Gastroesophageal sphincter (tissue), 4 donors: ENCODE measurements around the gene CFAP107. TPM values are rescaled to one million over a fixed set of nuclear protein-coding genes. Genes with fewer than 3 reads are reported as not detected.

Source experiments
- ATAC-seq: fragments of 150-250 bp; one replicate; pipeline ENCODE4 v1.9.1; 2016; ENCODE audit warnings: mild to moderate bottlenecking, moderate library complexity
- H3K27ac ChIP-seq, 4 donors: fragments of 200-600 bp; sonication (generic) in 3 of 4; 1 replicate in 3 of 4; 2 replicates in 1 of 4; pipeline ENCODE4 v1.5.1; 2016 to 2019
- H3K27me3 ChIP-seq: fragments of 200-600 bp; sonication (generic); one replicate; pipeline ENCODE4 v1.5.1; 2019
- H3K36me3 ChIP-seq, 2 donors: fragments of 200-600 bp; sonication (generic); one replicate each; pipeline ENCODE4 v1.5.1; 2019; ENCODE audit warnings: control low read depth in 1 of 2
- H3K4me1 ChIP-seq, 3 donors: fragments of 200-600 bp; sonication (generic); 1 replicate in 2 of 3; 2 replicates in 1 of 3; pipeline ENCODE4 v1.5.1; 2016 to 2019; ENCODE audit warnings: control low read depth in 2 of 3
- H3K4me3 ChIP-seq, 2 donors: fragments of 200-600 bp; sonication (generic); one replicate each; pipeline ENCODE4 v1.5.1; 2019; ENCODE audit warnings: mild to moderate bottlenecking in 1 of 2, moderate library complexity in 1 of 2
- H3K9me3 ChIP-seq, 3 donors: fragments of 200-600 bp; sonication (generic); one replicate each; pipeline ENCODE4 v1.5.1; 2017 to 2019; ENCODE audit warnings: control low read depth in 2 of 3
- EP300 ChIP-seq: sonication (generic); formaldehyde crosslinking; IDR thresholded peaks from one replicate; pipeline ENCODE4 v1.6.1; 2017; ENCODE audit warnings: antibody characterized with exemption, mild to moderate bottlenecking
- POLR2A ChIP-seq, 2 donors: fragments of 450-650 bp; IDR thresholded peaks; one replicate each; pipeline ENCODE4 v1.6.1; 2017; ENCODE audit warnings: antibody characterized with exemption in 2 of 2, mild to moderate bottlenecking in 2 of 2, moderate library complexity in 1 of 2
- POLR2AphosphoS5 ChIP-seq: sonication (generic); formaldehyde crosslinking; IDR thresholded peaks from one replicate; pipeline ENCODE4 v1.6.1; 2017; ENCODE audit warnings: antibody characterized with exemption
- WGBS, 2 donors: methylation state at CpG; one replicate each; pipeline ENCODE4 v1.1.5; 2018; ENCODE audit warnings: low coverage in 1 of 2; 5-methylcytosine and 5-hydroxymethylcytosine counted together
- total RNA-seq, 4 donors: library from RNA; depleted of rRNA; stranded (reverse); fragments of >200 nt; gene quantifications; one replicate each; pipeline ENCODE4 v1.1.0, GENCODE V29; 2016
- TF ChIP-seq, protein P1 (sequence below), 4 experiments: fragments of 200-600 bp in 2 of 4; fragments of 450-650 bp in 2 of 4; sonication (generic) in 1 of 4; IDR thresholded peaks; one replicate each; pipeline ENCODE4 v1.5.1; 2017 to 2019; ENCODE audit warnings: antibody characterized with exemption in 4 of 4, mild to moderate bottlenecking in 2 of 4, moderate library complexity in 2 of 4

Gene CFAP107
- total RNA-seq, 4 donors from 2014 or later, result not detected

DNA sequence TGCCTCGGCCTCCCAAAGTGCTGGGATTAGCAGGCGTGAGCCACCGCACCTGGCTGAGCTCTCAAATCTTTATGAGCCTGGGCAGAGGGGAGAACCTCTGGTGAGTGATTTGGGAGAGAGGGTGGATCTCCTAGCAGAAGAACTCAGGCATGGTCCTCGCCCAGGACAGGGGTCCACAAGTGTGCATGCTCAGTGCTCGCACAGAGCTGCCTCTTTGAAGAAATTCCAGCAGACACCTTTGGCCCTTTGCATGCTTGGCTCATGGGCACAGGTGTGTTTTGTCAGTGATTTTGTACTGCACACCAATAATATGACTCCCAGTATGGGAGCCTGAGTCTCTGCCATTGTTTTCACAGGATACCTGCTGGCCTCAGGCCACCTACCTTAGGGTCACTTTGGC, 15.8 kb downstream of the CFAP107 start:
- Histone ChIP-seq H3K4me3 (no peak overlapping the region), H3K36me3 (no peaks in the 10 kb centered on the region), H3K27me3 (peaks cover 33% of the 10 kb centered on the region), H3K27ac (no peak overlapping the region), H3K9me3 (peaks cover 0 to 2% (median 0%) of the 10 kb centered on the region in 3 donors), H3K4me1 (no peaks in the 10 kb centered on the region)
- TF ChIP-seq POLR2AphosphoS5, result no peak
- no peak for TF ChIP-seq EP300
- TF ChIP-seq, protein P1, sequence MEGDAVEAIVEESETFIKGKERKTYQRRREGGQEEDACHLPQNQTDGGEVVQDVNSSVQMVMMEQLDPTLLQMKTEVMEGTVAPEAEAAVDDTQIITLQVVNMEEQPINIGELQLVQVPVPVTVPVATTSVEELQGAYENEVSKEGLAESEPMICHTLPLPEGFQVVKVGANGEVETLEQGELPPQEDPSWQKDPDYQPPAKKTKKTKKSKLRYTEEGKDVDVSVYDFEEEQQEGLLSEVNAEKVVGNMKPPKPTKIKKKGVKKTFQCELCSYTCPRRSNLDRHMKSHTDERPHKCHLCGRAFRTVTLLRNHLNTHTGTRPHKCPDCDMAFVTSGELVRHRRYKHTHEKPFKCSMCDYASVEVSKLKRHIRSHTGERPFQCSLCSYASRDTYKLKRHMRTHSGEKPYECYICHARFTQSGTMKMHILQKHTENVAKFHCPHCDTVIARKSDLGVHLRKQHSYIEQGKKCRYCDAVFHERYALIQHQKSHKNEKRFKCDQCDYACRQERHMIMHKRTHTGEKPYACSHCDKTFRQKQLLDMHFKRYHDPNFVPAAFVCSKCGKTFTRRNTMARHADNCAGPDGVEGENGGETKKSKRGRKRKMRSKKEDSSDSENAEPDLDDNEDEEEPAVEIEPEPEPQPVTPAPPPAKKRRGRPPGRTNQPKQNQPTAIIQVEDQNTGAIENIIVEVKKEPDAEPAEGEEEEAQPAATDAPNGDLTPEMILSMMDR (IDR thresholded peaks at IDR 0.05), result no peak
- no peak for TF ChIP-seq POLR2A (IDR thresholded peaks at IDR 0.05)
- WGBS, 2 donors, result 7% methylated on average over 2 of the region's 5 CpGs; no CpG with 5 or more reads in 1 of the 2 donors
- ATAC-seq, result no peak

DNA sequence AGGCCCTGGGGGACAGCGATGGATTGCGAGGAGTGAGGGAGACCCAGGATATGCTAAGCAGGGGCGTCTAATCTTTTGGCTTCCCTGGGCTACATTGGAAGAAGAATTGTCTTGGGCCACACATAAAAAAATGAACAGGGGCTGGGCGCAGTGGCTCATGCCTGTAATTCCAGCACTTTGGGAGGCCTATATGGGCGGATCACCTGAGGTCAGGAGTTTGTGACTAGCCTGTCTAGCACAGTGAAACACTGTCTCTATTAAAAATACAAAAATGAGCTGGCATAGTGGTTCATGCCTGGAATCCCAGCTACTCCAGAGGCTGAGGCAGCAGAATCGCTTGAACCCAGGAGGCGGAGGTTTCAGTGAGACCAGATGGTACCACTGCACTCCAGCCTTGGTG, 16.8 kb downstream of the CFAP107 start:
- ATAC-seq, result no peak
- TF ChIP-seq POLR2A (IDR thresholded peaks at IDR 0.05), result no peak
- no peak for TF ChIP-seq POLR2AphosphoS5
- TF ChIP-seq, protein P1 (IDR thresholded peaks at IDR 0.05), result no peak
- no peak for TF ChIP-seq EP300
- H3K27me3 ChIP-seq, result peaks cover 32% of the 10 kb centered on the region
- H3K9me3 ChIP-seq, result peaks cover 0 to 7% (median 0%) of the 10 kb centered on the region in 3 donors
- no peak overlapping the region for H3K4me3 ChIP-seq
- no peak overlapping the region for H3K27ac ChIP-seq
- H3K4me1 ChIP-seq, result no peaks in the 10 kb centered on the region
- no peaks in the 10 kb centered on the region for H3K36me3 ChIP-seq
- WGBS, 2 donors, result 67 to 72% methylated on average over 3 to 6 of the region's 7 CpGs

GRCh38 chr1:12763479-12763878, 17.5 kb downstream of the CFAP107 start:
- Histone ChIP-seq H3K27ac (no peak overlapping the region), H3K9me3 (peaks cover 0 to 7% (median 0%) of the 10 kb centered on the region in 3 donors), H3K27me3 (peaks cover 27% of the 10 kb centered on the region), H3K36me3 (no peaks in the 10 kb centered on the region), H3K4me1 (no peaks in the 10 kb centered on the region), H3K4me3 (no peak overlapping the region)
- ATAC-seq, result no peak
- 36 to 64% methylated on average over 1 to 4 of the region's 4 CpGs for WGBS, 2 donors
- TF ChIP-seq POLR2AphosphoS5, result no peak
- TF ChIP-seq, protein P1 (IDR thresholded peaks at IDR 0.05), result no peak
- TF ChIP-seq EP300, result no peak
- no peak for TF ChIP-seq POLR2A (IDR thresholded peaks at IDR 0.05)

DNA sequence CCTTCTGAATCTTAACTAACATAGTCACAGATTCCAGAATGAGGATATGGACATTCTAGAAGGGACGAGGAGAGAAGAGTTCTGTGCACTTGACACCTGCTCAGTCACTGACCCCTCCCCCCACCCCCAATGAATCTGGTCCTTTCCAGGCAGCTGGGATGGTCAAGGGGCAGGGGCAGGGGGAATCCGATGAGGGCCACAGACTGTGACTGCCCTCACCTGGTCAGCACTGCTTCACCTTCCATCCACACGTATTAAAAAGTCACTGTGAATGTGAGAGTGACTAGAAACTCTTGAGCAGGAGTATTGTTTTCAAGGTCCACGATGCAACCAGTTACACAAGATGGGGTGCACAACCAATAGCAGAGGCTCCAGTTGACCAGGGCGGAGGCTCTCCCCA, 18.0 kb downstream of the CFAP107 start:
- 63 to 100% methylated on average over 1 to 5 of the region's 5 CpGs for WGBS, 2 donors

GRCh38 chr1:12769031-12769430, 23.0 kb downstream of the CFAP107 start:
- TF ChIP-seq, protein P1 (IDR thresholded peaks at IDR 0.05), result no peak
- no peak for TF ChIP-seq POLR2A (IDR thresholded peaks at IDR 0.05)
- TF ChIP-seq EP300, result no peak
- no peak for TF ChIP-seq POLR2AphosphoS5
- ATAC-seq, result no peak
- H3K36me3 ChIP-seq, result no peaks in the 10 kb centered on the region
- peaks cover 0 to 10% (median 0%) of the 10 kb centered on the region in 3 donors for H3K9me3 ChIP-seq
- no peak overlapping the region for H3K4me3 ChIP-seq
- no peaks in the 10 kb centered on the region for H3K4me1 ChIP-seq
- peaks cover 46% of the 10 kb centered on the region for H3K27me3 ChIP-seq
- no peak overlapping the region for H3K27ac ChIP-seq
- WGBS, 2 donors, result 0 to 21% methylated on average over 1 of the region's 2 CpGs

More for the DNA sequence above, 18.0 kb downstream of the CFAP107 start:
- no peak for ATAC-seq
- TF ChIP-seq EP300 (no peak), POLR2A (IDR thresholded peaks at IDR 0.05) (no peak), POLR2AphosphoS5 (no peak)
- TF ChIP-seq, protein P1 (IDR thresholded peaks at IDR 0.05), result no peak
- Histone ChIP-seq H3K4me1 (no peaks in the 10 kb centered on the region), H3K9me3 (peaks cover 0 to 7% (median 0%) of the 10 kb centered on the region in 3 donors), H3K36me3 (no peaks in the 10 kb centered on the region), H3K4me3 (no peak overlapping the region), H3K27ac (no peak overlapping the region), H3K27me3 (peaks cover 28% of the 10 kb centered on the region)
